ENCODE results near the gene NAV2. TPM values are rescaled to one million over a fixed set of nuclear protein-coding genes. Genes with fewer than 3 reads are reported as not detected.
A peak's percentile ranks its signal among the peaks of the same experiment; 100 is the strongest.

The NAV2 gene
- total and polyA plus RNA-seq, 2 donors (not counting 1 experiment from before 2014, with no cell fraction given) = 8.1 to 14.0 TPM

GRCh38 chr11:19679952-19680828 lies 32.4 kb upstream of the NAV2 start:
- Histone ChIP-seq H3K9me3 (ENCODE audit: control insufficient read depth, insufficient read depth, low read depth, low read length) (no peaks in the 10 kb centered on the region), H3K27ac (ENCODE audit: insufficient read depth, low read length) (peak overlapping the region; percentile 90), H3K4me2 (ENCODE audit: extremely low read depth, insufficient read depth, low read length) (peak overlapping the region; percentile 39), H3K4me3 (replicated peaks in 1 of 4; ENCODE audit: control extremely low read depth in 1 of 4, insufficient read depth in 1 of 4, low read depth in 3 of 4, low read length in 4 of 4) (no peak overlapping the region), H3K4me1 (ENCODE audit: control insufficient read depth, extremely low read depth, insufficient read depth, low read length) (peaks cover 21% of the 10 kb centered on the region), H3K27me3 (ENCODE audit: control insufficient read depth, insufficient read depth, low read length) (no peaks in the 10 kb centered on the region), H4K20me1 (ENCODE audit: control insufficient read depth, extremely low read depth, insufficient read depth, low read length) (no peaks in the 10 kb centered on the region), H3K9ac (ENCODE audit: insufficient read depth, low read length) (peak overlapping the region; percentile 32), H3K79me2 (ENCODE audit: control insufficient read depth, insufficient read depth, low read length) (no peaks in the 10 kb centered on the region), H2AFZ (ENCODE audit: low read length) (peak overlapping the region; percentile 25), H3K36me3 (ENCODE audit: control insufficient read depth, insufficient read depth, low read length) (no peaks in the 10 kb centered on the region)
- TF ChIP-seq CTCF (conservative IDR thresholded peaks at IDR 0.05 in 1 of 2, IDR thresholded peaks at IDR 0.05 in 1 of 2; ENCODE audit: low read depth in 1 of 2, low read length in 2 of 2) (peak; percentile 10 to 23), EZH2 (IDR thresholded peaks at IDR 0.05; ENCODE audit: low read length, missing control alignments) (no peak)
- DNase-seq (ENCODE audit: low read depth in 2 of 2) = peak; percentile 98 to 99

GRCh38 chr11:19680829-19681368 lies 31.7 kb upstream of the NAV2 start:
- peak in 1 of 2 donors; percentile 56 for DNase-seq (ENCODE audit: low read depth in 2 of 2)
- H3K9ac ChIP-seq (ENCODE audit: insufficient read depth, low read length) = no peak overlapping the region
- H2AFZ ChIP-seq (ENCODE audit: low read length) = no peak overlapping the region
- no peaks in the 10 kb centered on the region for H3K36me3 ChIP-seq (ENCODE audit: control insufficient read depth, insufficient read depth, low read length)
- H3K4me2 ChIP-seq (ENCODE audit: extremely low read depth, insufficient read depth, low read length) = no peak overlapping the region
- H4K20me1 ChIP-seq (ENCODE audit: control insufficient read depth, extremely low read depth, insufficient read depth, low read length) = no peaks in the 10 kb centered on the region
- no peaks in the 10 kb centered on the region for H3K79me2 ChIP-seq (ENCODE audit: control insufficient read depth, insufficient read depth, low read length)
- peak overlapping the region; percentile 90 for H3K27ac ChIP-seq (ENCODE audit: insufficient read depth, low read length)
- H3K9me3 ChIP-seq (ENCODE audit: control insufficient read depth, insufficient read depth, low read depth, low read length) = no peaks in the 10 kb centered on the region
- H3K4me3 ChIP-seq (replicated peaks in 1 of 4; ENCODE audit: control extremely low read depth in 1 of 4, insufficient read depth in 1 of 4, low read depth in 3 of 4, low read length in 4 of 4) = no peak overlapping the region
- no peak for TF ChIP-seq CTCF (conservative IDR thresholded peaks at IDR 0.05 in 1 of 2, IDR thresholded peaks at IDR 0.05 in 1 of 2; ENCODE audit: low read depth in 1 of 2, low read length in 2 of 2)
- no peak for TF ChIP-seq EZH2 (IDR thresholded peaks at IDR 0.05; ENCODE audit: low read length, missing control alignments)
- peaks cover 21% of the 10 kb centered on the region for H3K4me1 ChIP-seq (ENCODE audit: control insufficient read depth, extremely low read depth, insufficient read depth, low read length)
- no peaks in the 10 kb centered on the region for H3K27me3 ChIP-seq (ENCODE audit: control insufficient read depth, insufficient read depth, low read length)

GRCh38 chr11:19683141-19683805 lies 29.4 kb upstream of the NAV2 start:
- H3K79me2 ChIP-seq (ENCODE audit: control insufficient read depth, insufficient read depth, low read length) = no peaks in the 10 kb centered on the region
- TF ChIP-seq CTCF (conservative IDR thresholded peaks at IDR 0.05 in 1 of 2, IDR thresholded peaks at IDR 0.05 in 1 of 2; ENCODE audit: low read depth in 1 of 2, low read length in 2 of 2) (no peak), EZH2 (IDR thresholded peaks at IDR 0.05; ENCODE audit: low read length, missing control alignments) (no peak)
- H3K4me2 ChIP-seq (ENCODE audit: extremely low read depth, insufficient read depth, low read length) = no peak overlapping the region
- no peak overlapping the region for H3K27ac ChIP-seq (ENCODE audit: insufficient read depth, low read length)
- peak in 1 of 2 donors; percentile 45 for DNase-seq (ENCODE audit: low read depth in 2 of 2)
- H3K36me3 ChIP-seq (ENCODE audit: control insufficient read depth, insufficient read depth, low read length) = no peaks in the 10 kb centered on the region
- H2AFZ ChIP-seq (ENCODE audit: low read length) = no peak overlapping the region
- no peak overlapping the region for H3K9ac ChIP-seq (ENCODE audit: insufficient read depth, low read length)
- peaks cover 17% of the 10 kb centered on the region for H3K4me1 ChIP-seq (ENCODE audit: control insufficient read depth, extremely low read depth, insufficient read depth, low read length)
- no peaks in the 10 kb centered on the region for H3K9me3 ChIP-seq (ENCODE audit: control insufficient read depth, insufficient read depth, low read depth, low read length)
- H3K4me3 ChIP-seq (replicated peaks in 1 of 4; ENCODE audit: control extremely low read depth in 1 of 4, insufficient read depth in 1 of 4, low read depth in 3 of 4, low read length in 4 of 4) = no peak overlapping the region
- no peaks in the 10 kb centered on the region for H4K20me1 ChIP-seq (ENCODE audit: control insufficient read depth, extremely low read depth, insufficient read depth, low read length)
- no peaks in the 10 kb centered on the region for H3K27me3 ChIP-seq (ENCODE audit: control insufficient read depth, insufficient read depth, low read length)
